ENCODE data around the gene ARIH1. TPM values are rescaled to one million over a fixed set of nuclear protein-coding genes. Genes with fewer than 3 reads are reported as not detected.
"Not testable (repeated sequence)": the region's sequence is repeated elsewhere in the genome, so short reads cannot be mapped to it uniquely, and the experiment has no call there.

The ARIH1 gene
- polyA plus RNA-seq, 4 donors = 184 to 211 (median 203) TPM

DNA sequence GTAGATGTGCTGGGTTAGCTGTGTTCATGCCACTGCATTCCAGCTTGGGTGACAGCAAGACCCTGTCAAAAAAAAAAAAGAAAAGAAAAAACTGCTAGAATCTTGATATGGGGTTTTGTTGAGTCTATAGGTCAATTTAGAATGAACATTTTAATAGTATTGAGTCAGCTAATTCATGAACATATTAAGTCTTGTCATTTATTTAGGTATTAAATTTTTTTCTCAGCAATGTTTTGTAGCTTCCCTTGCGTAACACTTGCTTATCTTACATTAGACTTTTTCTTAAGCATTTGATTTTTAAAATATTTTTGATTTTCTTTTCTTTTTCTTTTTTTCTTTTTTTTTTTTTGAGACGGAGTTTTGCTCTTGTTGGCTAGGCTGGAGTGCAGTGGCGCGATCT, 119.7 kb downstream of the ARIH1 start:
- DNase-seq (ENCODE audit: low read depth in 4 of 4, low spot score in 3 of 4) = no peak

DNA sequence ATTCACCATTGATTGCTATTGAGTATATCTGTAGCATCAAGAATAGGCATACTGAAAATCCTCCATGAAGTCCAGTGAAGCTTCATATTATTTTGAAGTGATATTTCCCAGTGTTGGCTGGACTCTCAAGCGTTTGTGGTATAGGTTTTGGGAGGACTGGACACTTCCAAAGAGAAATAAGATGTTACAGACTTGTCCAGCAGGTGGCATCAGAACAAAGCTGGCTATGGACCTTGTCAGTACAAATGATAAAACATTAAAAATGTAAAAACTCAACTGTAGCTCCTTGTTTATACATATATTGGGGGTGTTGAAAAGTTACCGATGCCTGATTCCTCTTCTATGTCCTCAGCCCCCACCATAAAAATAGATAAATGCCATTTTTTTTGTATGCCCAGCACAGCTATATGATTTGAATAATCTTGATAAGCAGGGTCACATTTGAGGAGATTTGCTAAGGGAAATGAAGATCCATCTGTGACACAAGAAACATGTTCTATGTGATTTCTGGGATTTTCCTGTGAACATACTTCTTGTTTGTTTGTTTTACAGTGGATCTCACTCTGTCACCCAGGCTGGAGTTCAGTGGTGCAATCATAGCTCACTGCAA, 125.8 kb downstream of the ARIH1 start:
- DNase-seq (ENCODE audit: low read depth in 4 of 4, low spot score in 3 of 4) = peak; percentile 13 to 38 (median 24)

DNA sequence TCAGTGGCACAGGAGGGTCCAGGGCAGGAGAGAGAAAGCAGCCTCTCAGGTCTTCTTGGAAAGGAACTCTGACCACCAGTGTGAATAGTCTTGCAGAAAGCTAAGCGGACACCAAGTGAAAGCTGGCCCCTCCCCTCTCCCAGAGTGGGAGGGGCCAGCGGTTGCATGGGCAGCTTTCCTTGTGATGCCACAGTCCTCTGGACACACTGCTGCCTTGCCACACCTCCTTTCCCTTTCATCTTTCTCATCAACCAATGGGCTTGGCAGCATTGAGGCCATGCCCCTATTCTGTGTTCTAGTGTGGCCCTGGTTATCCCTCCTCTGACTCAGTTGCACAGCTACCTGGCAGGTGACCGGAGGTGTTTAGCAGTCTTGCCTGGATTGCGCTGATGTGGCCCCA, 130.7 kb downstream of the ARIH1 start:
- no peak for DNase-seq (ENCODE audit: low read depth in 4 of 4, low spot score in 3 of 4)

DNA sequence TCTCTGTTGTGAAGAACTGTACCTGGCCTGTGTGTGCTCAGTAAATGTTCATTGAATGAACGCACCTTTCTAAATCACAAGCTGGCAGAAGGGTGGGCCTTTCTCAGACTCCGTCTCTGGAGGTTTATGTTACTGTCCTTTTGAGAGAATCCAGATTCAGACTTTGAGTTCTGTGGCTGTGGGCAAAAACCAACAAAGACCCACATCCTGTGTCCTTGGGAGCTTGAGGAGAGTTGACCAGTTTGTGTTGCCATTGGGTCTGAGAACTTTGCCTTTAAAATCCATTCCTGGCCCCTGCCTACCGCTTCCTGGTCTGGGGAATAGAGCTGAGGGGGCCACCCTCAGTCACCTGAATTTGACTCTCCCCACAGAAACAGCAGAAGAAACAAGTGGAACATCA, 134.0 kb downstream of the ARIH1 start:
- not testable (repeated sequence) for DNase-seq (ENCODE audit: low read depth in 4 of 4, low spot score in 3 of 4)

DNA sequence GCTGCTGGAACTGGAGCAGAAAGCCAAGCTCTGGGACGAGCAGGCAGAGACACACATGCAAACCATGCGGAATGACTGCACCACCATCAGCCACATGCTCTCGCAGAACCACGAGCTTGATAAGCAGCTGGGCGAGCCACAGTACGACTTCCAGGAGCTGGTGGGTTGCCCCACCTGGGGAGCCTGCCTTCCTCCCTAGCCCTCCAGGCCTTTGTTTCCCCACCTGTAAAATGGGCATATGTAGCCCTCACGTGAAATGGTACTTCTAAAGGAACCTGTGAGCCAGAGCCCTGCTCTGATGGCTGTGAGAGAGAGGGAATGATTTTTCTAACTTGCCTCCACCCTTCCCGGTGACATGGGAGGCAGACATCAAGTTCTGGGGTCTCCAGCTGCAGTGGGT, 135.7 kb downstream of the ARIH1 start:
- DNase-seq (ENCODE audit: low read depth in 4 of 4, low spot score in 3 of 4) = no peak

DNA sequence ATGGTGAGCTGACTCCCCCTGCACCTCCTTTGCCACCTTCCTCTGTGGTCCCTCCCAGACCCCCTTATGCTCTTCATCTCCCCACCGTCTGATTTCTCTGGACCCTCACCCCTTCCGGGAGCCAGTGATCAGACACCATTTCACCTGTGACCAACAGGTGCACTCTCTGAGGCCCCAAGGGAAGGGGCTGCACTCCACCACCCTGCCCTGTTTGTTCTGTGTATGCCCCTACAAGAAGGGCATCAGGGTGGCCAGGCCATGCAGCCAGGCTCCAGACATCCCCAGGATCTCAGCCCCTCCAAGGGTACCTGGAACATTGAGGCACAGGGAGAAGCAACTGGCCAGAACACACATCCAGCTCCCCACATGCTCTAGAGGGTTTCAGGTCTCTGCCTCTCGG, 138.2 kb downstream of the ARIH1 start:
- not testable (repeated sequence) for DNase-seq (ENCODE audit: low read depth in 4 of 4, low spot score in 3 of 4)

DNA sequence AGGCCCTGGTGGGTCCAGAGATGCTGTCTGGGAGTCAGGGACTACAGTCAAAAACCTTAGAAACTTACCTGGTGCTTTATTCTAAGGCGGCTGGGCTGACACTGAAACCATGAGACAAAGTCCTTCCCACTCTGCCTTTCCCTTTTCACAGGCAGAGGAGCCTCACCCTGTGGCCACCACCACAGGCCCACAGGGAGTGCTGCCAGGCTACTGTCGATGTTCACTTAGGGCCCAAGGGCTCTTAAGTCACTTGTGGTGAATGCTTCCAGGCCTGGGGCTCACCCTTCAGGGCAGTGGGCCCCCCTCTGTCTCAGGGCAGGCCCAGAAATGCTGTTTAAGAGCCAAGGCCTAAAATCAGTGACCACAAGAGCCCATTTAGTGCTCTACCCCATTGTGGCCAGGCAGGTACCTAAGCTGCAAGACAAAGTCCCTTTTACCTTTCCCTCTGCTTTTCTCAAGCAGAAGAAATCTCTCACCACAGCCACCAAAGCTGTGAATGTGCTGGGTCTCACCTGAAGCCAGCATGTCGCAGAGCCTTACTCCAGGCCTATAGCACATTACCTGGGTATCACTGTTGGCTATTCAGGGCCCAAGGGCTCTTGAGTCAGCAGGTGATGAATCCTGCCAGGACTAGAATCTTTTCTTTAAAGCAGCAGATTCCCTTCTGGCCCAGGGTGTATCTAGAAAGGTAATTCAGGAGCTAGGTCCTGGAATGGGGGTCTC, 140.8 kb downstream of the ARIH1 start:
- DNase-seq (ENCODE audit: low read depth in 4 of 4, low spot score in 3 of 4) = no peak

DNA sequence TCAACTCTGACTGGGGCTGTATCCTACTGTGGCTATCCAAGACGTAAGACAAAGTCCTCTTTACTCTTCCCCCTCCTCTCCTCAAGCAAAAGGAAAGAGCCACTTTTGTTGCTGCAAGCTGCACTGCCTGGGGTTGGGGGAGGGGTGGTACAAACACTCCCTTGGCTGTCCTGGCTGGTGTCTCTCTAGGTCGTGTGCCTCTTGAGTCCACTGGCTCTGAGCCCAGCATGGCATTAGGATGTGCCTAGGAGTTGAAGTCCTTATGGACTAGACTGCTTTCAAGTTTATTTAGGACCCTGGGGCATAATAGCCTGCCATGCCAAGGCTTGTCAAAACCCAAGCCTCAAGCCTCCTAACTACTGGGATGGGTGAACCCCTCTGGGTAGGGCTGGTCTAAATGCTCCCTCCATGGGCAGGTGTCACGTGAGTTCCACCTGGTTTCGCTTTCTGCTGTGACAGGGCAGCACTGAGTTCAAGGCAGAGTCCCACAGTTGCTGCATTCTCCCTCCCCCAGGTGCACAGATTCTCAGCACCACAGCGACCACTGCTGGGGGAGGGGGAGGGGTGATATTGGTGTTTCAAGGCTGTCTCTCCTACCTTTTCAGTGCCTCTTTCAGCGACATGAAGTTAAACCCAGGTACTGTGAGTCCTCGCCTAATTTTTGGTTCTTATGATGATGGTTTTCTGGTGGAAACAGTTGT, 141.6 kb downstream of the ARIH1 start:
- DNase-seq (ENCODE audit: low read depth in 4 of 4, low spot score in 3 of 4) = not testable (repeated sequence)

DNA sequence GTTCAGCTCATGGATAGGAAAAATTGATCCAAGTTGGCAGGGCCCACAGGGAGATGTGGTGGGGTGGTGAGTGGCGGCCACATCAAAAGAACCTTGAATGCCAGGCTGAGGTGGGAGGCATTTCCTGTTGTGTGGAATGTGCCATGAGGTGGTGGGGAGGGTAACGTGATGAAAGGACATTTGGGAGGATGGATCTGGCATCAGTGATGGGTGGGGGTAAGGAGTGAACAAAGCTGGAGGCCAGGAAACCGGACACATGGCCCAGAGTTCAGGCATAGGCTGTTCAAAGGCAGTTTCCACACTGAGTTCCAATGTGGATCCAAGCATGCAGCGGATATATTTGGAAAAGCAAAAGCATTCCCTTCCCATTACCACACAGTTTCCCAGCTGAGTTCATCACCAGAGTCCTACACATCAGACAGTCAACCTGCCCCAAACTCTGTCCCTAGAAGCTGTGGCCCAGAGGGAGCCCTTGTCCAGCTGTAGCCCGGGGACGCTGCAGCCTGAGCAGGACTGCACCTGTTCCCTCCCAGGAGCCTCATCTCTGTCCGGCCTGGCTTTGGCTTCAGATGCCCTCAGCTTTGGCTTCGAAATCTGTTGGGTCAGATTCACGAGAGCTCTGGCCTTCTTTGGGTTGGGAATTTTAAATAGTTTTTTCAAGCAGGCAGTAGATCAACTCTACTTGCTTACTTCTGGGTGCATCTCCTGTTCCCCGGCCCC, 142.5 kb downstream of the ARIH1 start:
- no peak for DNase-seq (ENCODE audit: low read depth in 4 of 4, low spot score in 3 of 4)

DNA sequence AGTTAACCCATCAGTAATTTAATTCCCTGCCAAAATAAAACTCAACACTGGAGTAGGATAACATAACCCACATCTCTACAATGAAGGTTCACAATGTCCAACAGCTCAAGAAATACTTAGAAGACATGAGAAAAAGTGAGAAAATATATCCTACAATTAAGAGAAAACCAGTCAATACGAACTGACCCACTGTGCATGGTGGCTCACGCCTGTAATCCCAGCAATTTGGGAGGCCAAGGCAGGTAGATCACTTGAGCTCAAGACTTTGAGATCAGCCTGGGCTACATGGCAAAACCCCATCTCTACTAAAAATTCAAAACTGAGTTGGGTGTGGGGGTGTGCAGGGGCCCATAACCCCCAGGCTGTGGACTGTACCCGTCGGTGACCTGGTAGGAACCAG, 149.7 kb downstream of the ARIH1 start:
- not testable (repeated sequence) for DNase-seq (ENCODE audit: low read depth in 4 of 4, low spot score in 3 of 4)

DNA sequence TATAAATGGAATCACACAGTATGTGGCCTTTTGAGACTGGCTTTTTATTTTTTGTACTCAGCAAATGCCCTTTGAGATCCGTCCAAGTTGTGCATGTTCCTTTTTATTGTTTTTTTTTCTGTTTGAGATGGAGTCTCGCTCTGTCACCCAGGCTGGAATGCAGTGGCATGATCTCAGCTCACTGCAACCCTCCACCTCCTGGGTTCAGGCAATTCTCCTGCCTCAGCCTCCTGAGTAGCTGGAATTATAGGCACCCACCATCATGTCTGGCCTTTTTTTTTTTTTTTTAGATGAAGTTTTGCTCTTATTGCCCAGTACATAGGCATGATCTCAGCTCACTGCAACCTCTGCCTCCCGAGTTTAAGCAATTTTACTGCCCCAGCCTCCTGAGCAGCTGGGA, 152.0 kb downstream of the ARIH1 start:
- DNase-seq (ENCODE audit: low read depth in 4 of 4, low spot score in 3 of 4) = not testable (repeated sequence)

DNA sequence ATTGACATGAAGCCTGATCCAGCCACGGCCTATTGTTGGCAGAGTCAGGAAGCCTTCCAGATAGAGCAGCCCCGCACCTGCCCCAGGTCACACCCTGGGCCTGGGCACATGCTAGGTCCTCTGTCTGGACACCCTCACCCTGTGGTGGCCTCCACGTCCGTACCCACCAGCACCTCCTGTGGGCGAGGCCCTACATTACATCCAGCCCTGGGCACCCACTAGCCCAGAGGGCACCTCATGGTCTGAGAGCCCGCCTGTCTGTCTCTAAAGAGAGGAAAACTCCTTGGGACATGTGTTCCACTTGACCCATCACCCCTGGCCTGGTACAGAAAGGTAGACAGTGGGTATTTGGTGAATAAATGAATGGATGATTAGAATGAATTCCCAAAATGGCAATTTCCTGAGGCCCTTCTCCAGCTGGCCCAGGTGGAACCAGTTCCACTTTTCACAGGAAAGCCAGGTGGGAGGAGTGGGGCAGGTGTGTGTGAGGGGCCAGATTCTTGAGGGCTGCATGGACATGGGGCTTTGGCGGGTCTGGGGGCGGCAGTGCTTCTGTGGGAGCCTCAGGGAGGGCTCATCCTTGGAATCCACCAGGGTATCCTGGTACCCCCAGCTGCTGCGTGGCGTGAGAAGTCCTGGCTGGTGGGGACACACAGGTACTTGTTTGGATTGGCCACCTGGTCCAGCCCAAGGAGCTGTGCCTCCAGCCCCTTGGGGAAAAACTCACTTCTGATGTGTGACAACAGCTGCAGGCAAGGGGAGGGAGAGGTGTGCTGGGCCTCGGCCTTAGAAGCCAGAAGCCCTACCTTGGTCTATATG, 154.3 kb downstream of the ARIH1 start:
- DNase-seq (ENCODE audit: low read depth in 4 of 4, low spot score in 3 of 4) = not testable (repeated sequence)

DNA sequence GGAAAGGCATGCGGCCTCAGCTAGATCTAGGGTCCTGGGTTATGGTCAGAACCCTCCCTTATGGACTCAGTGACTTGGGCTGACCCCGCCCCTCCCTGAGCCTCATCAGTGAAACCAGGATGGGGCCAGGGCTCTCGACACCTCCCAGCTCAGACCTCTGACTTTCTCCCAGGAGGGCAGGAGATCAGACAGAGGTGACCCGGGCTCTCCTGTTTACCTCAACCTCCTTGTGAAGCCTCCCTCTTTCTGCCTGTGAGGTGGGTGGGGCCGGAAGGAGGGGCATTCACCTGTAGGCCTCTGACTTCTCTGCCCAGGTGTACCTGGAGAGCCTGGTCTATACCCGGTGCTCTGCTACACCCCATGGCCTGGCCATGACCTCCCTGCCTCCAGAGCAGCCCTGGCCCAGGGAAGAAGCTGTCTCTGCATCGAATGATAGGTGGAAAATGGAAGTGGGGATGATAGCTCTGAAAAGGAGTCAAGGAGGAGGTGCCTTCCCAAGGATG, 155.0 kb downstream of the ARIH1 start:
- not testable (repeated sequence) for DNase-seq (ENCODE audit: low read depth in 4 of 4, low spot score in 3 of 4)

DNA sequence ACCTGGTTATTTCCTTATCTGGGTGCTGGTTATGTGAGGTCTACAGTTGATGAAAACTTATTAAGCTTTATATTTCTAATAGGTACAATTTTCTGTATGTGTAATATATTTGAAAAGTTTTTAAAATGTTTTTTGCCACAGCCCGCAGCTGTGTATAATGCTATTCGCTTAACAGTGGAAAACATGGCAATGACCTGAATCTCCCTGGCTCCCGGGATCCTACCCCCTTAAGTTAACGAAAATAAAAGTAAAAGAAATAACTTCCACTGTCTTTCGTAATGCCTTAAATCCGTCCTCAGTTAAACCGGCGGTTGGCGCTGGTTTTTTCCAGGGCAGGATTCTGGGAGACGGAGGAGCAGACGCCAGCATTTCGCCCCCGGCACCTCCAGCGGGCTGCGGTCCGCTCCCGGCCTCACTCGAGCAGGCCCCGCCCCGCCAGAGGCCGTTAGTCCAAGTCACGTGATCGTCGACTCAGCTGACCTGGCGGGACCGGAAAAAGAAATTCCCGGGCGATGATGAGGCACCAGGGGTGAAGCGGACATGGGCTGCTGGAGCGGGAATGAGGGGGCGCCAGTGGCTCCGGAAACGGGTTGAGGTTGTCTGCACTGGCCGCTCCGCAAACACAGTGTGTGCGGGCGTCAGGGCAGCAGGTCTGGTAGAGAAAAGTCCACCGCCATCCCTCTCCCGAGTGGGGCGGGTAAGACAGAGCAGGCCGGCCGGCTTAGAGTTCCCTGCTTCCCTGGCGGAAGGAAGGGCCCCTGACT, 162.6 kb downstream of the ARIH1 start:
- DNase-seq (ENCODE audit: low read depth in 4 of 4, low spot score in 3 of 4) = peak; percentile 23 to 42 (median 37)

DNA sequence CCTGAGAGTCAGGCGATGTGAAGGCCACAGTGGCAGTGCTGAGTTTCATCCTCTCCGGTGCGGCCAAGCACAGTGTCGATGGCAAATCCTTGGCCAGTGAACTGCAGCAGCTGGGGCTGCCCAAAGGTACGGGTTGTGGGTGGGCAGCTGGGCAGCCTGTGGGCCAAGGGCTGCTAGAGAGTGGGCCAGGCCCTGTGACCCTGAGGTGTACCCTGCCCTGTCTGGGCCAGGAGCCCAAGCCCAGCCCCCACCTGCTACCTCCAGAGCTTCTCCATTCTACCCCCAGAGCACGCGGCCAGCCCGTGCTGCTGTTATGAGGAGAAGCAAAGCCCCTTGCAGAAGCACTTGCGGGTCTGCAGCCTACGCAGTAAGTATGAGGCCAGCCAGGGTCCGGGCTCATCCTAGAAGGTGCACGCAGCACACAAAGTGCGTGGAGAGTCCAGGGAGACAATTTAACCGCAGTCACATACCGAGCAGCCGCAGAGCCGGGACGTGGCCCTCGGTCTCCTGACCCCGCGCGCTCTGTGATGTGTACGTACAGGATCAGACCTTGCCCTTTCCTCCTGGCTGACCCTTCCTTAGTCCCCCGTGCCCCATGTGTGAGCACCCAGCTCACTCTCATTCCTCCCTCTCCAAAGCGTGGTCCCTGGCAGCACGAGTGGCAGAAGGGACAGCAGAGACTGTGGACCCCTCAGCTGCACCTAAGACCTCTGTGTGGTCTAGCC, 165.8 kb downstream of the ARIH1 start:
- not testable (repeated sequence) for DNase-seq (ENCODE audit: low read depth in 4 of 4, low spot score in 3 of 4)

DNA sequence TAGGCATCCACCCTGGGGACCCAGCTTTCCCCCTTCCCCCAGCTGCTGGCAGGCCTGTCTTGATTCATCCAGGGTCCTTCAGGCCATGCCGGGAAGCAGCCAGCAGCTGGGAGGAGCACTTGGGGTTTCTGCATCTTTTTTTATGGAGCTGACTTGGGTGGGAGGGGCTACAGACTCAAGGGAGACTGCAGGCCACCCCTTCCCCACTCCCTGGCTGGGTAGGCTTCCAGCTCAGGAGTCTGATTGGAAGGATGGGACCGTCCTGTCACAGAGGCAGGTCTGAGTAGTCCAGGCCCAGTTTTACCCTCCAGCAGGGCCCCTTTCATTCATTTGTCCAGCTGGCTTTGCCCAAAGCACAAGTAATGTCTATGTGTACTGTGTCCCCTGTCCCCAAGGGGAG, 168.1 kb downstream of the ARIH1 start:
- DNase-seq (ENCODE audit: low read depth in 4 of 4, low spot score in 3 of 4) = not testable (repeated sequence)

DNA sequence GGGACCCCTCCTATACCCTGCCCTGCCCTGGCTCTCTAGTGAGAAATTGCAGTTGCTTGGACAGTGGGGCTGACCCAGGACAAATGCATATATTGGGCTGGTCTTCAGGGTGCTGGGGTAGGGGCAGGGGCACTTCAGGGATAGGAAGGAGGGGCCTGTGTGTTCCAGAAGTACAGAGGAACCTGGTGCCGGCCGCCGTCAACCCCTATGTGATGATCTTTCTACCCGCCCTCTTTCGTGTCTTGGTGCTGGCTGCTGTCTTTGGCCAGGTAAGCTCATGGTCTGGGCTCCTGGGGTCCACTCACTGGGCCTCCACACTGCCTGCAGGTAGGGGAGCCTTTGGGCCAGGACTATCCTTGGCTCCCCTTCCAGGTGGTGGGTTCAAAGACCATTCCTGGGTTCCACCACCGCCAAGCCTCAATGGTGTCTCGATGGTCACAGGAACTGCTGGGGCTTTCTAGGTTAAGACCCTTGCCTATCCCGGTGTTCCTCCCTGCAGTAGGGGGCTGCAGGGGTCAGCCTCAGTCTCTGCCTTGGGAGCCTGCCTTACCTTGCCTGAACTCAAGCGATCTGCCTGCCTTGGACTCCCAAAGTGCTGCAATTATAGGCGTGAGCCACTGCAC, 174.6 kb downstream of the ARIH1 start:
- DNase-seq (ENCODE audit: low read depth in 4 of 4, low spot score in 3 of 4) = not testable (repeated sequence)
